AG20443 (cell line): Measurements from ENCODE around the gene CCDC201.
A peak's percentile ranks its signal among the peaks of the same experiment; 100 is the strongest.

Source experiments
- DNase-seq: peaks from one replicate; pipeline ENCODE4 v3.0.0; 2012; ENCODE audit warnings: low spot score, mixed read lengths

Gene CCDC201

GRCh38 chr7:45893374-45893995 lies 20.6 kb upstream of the CCDC201 start:
- no peak for DNase-seq

- DNase-seq, result no peak
Measured at GRCh38 chr7:45892407-45893035, 19.6 kb upstream of the CCDC201 start.

DNA sequence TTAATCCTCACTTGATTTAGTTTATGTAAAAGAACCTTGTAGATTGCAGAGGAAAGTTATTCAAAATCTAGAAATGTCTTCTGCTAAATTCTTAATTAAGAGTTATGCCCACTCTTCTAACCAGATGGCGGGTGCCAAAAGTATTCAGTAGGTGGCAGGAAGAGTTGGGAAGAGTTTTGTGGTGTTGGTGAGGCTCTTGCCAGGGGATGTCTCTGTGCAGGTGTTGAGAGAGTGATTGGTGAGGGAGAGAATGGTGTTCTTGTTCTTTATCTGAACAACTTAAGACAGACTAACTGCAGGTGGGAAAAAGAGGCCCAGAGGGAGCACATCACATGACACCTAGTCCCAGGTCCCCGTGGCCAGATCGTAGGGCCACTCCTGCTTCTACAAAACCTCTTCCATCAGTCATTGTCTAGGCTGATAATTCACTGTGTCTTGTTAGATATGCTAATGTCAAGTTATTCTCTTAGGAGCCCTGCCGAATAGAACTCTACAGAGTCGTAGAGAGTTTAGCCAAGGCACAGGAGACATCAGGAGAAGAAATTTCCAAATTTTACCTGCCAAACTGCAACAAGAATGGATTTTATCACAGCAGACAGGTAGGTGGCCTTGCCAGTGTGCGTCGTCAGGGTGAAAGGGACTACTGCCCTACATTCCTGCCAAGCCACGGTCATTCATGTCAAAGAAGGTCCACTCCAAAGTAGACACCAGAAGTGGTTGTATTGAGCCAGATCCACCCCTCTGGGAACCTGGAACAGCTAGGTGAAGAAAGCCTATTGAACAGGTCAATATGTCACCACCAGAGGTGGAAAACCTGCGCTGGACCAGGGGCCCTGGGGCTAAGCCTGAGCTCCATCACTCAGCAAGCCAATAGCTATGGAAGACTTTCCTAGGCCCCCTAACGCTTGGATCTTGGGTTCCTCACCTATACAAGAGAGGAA lies 18.9 kb upstream of the CCDC201 start:
- no peak for DNase-seq

DNA sequence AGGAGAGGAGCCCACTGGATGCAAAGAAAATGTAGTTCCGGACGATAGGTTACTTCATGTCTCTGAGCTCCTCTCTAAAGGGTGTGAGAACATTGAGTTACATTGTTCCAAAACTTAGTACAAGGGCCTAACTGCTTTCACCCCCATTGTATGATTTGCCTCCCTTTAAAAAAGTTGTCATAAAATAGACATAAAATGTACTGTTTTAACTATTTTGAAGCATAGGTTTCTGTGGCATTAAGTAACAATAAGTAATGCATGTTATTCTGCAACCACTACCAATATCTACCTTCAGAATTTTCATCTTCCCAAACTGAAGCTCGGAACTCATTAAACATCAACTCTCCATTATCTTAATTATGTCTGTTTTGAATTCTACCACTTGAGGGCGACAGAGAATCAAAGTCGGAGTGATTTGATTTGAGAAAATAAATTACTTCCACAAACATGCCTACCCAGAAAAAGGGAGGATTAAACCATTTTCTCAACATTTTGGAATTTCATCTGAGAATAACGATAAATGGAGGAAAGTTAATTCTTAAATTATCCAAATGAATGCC lies 18.1 kb upstream of the CCDC201 start:
- peak; percentile 58 for DNase-seq

DNA sequence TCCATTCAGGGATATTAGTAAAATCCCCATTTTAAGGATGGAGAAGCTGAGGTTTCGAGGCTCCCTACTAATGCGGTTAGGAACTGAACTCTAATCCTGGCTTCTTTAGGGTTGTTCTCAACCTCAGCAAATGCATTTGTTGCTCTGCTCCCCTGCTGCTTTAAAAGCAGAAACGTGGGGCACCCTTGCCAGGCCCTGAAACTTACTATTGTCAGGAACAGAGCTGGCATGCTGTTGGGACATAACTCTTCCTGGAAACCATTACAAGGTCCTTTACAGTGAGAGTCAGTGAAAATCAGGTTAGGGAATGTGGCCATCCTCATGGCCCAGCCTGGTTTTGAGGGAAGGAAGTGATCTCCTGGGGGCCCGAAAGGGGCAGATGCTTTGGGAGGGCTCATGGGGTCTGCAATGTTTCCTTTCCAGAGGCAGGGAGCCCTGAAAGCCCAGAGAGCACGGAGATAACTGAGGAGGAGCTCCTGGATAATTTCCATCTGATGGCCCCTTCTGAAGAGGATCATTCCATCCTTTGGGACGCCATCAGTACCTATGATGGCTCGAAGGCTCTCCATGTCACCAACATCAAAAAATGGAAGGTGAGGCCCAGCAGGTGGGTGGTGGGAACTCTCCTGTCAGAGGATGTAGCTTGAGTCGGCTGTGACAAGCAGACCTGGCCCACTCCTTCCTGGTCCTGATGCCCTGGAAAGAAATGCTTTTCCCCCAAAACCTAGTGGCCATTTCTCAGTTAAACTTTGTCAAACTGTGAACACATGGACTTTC lies 17.4 kb upstream of the CCDC201 start:
- DNase-seq, result no peak

GRCh38 chr7:45889367-45890067 lies 16.6 kb upstream of the CCDC201 start:
- DNase-seq, result no peak

DNA sequence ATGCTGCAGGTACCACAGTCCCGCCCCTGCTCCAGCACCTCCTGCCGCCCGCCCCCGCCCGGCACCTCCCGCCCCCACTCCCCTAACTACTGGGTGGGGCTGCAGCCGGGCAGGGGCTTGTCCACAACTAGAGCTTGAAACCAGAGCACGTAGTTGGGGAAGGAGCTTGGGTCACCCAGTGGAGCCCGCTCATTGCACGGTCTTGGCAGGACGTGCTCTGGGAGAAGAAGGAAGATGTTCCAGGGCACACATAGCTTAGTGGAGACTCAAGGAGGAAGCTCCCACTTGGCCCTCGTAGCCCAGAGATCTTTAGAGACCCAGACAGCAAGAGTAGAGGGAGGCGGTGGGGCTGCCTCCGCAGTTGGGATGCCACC lies 16.1 kb upstream of the CCDC201 start:
- DNase-seq, result no peak

DNA sequence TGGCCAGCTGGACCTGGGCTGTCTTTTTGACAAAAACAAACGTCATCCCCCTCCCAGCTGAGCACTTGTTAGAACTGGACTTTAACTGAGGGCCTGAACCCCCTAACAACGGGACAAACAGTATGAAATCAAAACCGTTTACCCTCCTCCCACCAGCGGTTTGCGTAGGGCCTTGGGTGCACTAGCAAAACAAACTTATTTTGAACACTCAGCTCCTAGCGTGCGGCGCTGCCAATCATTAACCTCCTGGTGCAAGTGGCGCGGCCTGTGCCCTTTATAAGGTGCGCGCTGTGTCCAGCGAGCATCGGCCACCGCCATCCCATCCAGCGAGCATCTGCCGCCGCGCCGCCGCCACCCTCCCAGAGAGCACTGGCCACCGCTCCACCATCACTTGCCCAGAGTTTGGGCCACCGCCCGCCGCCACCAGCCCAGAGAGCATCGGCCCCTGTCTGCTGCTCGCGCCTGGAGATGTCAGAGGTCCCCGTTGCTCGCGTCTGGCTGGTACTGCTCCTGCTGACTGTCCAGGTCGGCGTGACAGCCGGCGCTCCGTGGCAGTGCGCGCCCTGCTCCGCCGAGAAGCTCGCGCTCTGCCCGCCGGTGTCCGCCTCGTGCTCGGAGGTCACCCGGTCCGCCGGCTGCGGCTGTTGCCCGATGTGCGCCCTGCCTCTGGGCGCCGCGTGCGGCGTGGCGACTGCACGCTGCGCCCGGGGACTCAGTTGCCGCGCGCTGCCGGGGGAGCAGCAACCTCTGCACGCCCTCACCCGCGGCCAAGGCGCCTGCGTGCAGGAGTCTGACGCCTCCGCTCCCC lies 15.5 kb upstream of the CCDC201 start, which contains the start of gene IGFBP1:
IGFBP1 (plus strand) TSS at position 304 of the 808 bp plus-strand sequence; CDS start at position 469, 165 bp downstream.
- peak; percentile 72 for DNase-seq

DNA sequence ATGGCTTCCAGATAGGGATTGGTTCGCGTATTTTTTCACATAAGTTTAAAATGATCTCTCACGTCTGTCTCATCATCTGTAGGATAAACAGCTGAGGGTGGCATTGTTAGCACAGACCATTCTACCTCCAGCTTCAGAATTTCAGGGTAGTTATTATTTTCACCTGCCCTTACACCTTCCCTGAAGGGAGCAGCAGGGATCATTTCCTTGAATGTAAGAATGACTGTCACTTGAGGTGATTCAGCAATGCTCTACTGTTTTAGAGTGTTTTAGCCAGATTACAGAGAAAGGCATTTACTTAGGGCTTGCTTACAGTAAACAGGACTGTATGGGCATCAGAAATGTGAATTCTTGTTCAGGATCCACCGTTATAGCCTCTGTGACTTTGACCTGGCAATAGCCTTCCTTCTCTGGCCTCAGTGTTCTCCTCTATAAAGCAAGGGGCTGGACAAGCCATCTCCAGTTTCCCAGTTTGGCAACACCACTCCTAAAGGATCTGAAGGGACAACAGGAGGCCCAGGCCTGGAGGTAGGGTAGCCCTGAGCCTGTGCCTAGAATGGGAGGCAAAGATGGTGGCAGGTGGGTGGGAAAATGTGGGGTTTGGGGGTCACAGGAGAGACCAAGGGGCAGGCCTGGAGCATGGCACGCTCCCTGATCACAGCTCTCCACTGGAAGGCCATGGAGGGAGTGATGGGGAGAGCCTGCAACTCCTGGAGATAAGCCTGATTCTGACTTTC lies 14.2 kb upstream of the CCDC201 start:
- no peak for DNase-seq

- DNase-seq, result peak; percentile 52
Measured at GRCh38 chr7:45885264-45885882, 12.5 kb upstream of the CCDC201 start.

DNA sequence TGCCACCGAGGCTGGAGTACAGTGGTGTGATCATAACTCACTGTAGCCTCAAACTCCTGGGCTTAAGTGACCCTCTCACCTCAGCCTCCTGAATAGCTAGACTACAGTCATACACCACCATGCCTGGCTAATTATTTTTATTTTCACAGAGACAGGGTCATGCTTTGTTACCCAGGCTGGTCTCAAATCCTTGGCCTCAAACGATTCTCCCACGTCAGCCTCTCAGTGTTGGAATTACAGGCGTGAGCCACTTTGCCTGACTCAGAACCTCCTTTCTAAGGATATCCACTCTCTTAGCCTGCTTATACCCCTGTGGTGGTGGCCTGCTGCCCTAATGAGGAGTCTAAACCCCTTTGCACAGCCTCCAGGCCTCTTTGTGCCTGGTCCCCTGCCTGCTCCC lies 11.3 kb upstream of the CCDC201 start:
- DNase-seq, result no peak

- DNase-seq, result no peak
Measured at GRCh38 chr7:45882465-45882810, 9.6 kb upstream of the CCDC201 start.

DNA sequence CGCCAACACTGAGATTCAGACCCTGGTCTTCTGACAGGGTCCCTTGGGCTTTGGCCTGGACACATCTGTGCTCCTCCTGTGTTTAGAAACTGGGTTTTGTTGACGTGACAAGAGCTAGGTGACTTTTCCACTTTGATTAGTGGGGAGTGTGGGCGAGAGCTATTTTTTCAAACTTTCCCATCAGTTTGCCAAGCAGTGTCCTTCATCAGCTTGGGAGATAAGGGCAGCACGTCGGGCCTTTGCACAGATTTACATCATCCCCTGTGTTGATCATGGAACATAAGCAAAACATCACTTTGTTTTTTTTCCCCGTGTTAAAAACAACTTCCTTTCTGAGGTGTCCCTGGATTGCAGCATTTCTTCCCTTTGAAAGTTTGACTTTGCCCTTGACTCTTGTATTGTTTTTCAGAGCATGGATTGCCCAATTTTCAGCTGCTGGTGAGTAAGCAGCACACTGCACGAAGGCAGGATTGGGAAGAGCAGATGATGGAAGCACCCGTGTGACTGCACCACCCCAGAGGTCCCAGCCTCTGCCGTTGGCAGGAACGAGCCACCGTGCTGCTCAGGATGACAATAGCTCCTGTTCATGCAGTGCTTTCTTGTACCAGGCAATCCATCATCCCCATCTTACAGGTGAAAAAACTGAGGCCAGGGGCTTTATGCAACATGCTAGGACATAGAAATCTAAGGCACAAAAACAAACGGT lies 9.0 kb upstream of the CCDC201 start:
- peak; percentile 92 for DNase-seq

- DNase-seq, result no peak
Measured at GRCh38 chr7:45881280-45881758, 8.4 kb upstream of the CCDC201 start.

- no peak for DNase-seq
Measured at GRCh38 chr7:45880433-45880860, 7.6 kb upstream of the CCDC201 start.

DNA sequence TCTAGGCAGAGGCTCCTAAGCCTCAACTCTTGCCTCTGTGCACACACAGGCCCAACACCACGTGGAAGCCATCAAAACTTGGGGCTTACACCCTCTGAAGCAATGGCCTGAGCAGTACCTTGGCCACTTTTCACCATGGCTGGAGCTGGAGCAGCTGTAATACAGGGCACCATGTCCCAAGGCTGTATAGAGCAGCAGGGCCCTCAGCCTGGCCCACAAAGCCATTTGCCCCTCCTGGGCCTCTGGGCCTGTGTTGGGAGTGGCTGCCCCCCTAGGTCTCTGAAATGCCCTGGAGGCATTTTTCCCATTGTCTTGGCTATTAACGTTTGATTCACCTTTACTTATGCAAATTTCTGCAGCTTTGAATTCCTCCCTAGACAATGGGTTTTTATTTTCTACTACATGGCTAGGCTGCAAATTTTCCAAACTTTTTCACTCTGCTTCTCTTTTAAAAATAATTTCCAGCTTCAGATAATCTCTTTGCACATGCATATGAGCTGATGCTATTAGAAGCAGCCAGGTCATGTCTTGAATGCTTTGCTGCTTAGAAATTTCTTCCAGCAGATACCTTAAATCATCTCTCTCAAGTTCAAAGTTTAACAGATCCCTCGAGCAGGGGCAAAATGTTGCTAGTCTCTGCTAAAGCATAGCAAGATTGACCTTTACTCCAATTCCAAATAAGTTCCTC lies 5.7 kb upstream of the CCDC201 start:
- no peak for DNase-seq

DNA sequence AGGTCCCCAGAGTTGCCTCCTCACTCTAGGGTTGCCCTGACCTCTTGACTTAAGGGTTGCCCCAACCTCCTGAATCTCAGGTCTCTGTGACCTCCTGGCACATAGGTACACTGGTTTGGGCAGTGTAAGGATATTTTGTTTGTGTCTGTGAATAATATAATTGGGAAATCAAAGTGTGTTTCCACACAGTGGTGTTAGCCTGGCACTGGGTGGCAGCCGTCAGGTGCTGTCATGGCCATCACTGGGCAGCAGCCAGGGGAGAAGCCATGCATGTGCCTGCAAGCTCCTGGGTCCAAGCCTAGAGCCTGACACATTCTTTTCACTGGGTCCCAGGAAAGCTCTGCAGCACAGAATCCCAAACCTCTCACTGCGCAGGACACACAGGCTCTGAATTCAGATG lies 3.6 kb upstream of the CCDC201 start:
- DNase-seq, result no peak
